Stomach (tissue), 4 donors: ENCODE results near the gene APOL2.
"Not testable (repeated sequence)": the region's sequence is repeated elsewhere in the genome, so short reads cannot be mapped to it uniquely, and the experiment has no call there.

Experiments
- CTCF ChIP-seq, 7 experiments: fragments of 450-650 bp in 4 of 7; fragments of 200-600 bp in 3 of 7; sonication (generic) in 3 of 7; IDR thresholded peaks; one replicate each; pipeline ENCODE4 v1.5.1; 2016 to 2019; ENCODE audit warnings: antibody characterized with exemption in 7 of 7, control low read depth in 2 of 7, mild to moderate bottlenecking in 1 of 7
- EP300 ChIP-seq: sonication (generic); formaldehyde crosslinking; IDR thresholded peaks from one replicate; pipeline ENCODE4 v1.6.1; 2017; ENCODE audit warnings: antibody characterized with exemption
- POLR2A ChIP-seq, 4 donors: fragments of 450-650 bp; IDR thresholded peaks; one replicate each; pipeline ENCODE4 v1.6.1; 2016; ENCODE audit warnings: antibody characterized with exemption in 4 of 4, control low read depth in 2 of 4, mild to moderate bottlenecking in 1 of 4, moderate library complexity in 1 of 4

GRCh38 chr22:36187862-36188261 lies 51.5 kb downstream of the APOL2 start:
- TF ChIP-seq CTCF (IDR thresholded peaks at IDR 0.05); EP300; POLR2A (IDR thresholded peaks at IDR 0.05): not testable (repeated sequence)
